Measurements from ENCODE around the gene DCPS.
"Not testable (repeated sequence)": the region's sequence is repeated elsewhere in the genome, so short reads cannot be mapped to it uniquely, and the experiment has no call there.

DNA sequence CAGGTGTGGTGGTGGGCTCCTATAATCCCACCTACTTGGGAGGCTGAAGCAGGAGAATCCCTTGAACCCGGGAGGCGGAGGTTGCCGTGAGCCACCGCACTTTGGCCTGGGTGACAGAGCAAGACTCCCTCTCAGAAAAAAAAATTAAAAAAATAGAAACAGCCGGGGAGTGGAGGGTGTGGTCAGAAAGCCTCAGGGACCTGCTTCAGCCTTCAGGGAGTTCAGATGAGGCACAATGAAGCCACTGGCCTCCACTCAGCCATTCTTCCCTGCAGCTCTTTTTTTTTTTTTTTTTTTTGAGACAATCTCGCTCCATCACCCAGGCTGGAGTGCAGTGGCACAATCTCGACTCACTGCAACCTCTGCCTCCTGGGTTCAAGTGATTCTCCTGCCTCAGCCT, 43.1 kb downstream of the DCPS start:
- TF ChIP-seq, protein P1, sequence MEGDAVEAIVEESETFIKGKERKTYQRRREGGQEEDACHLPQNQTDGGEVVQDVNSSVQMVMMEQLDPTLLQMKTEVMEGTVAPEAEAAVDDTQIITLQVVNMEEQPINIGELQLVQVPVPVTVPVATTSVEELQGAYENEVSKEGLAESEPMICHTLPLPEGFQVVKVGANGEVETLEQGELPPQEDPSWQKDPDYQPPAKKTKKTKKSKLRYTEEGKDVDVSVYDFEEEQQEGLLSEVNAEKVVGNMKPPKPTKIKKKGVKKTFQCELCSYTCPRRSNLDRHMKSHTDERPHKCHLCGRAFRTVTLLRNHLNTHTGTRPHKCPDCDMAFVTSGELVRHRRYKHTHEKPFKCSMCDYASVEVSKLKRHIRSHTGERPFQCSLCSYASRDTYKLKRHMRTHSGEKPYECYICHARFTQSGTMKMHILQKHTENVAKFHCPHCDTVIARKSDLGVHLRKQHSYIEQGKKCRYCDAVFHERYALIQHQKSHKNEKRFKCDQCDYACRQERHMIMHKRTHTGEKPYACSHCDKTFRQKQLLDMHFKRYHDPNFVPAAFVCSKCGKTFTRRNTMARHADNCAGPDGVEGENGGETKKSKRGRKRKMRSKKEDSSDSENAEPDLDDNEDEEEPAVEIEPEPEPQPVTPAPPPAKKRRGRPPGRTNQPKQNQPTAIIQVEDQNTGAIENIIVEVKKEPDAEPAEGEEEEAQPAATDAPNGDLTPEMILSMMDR (IDR thresholded peaks at IDR 0.05; ENCODE audit: insufficient read depth, low read length, poor library complexity, severe bottlenecking), result not testable (repeated sequence)
- TF ChIP-seq EZH2phosphoT487 (conservative IDR thresholded peaks at IDR 0.05; ENCODE audit: low read length), result not testable (repeated sequence)

All from SU-DHL-6 (cell line).